Tibial artery (tissue), 4 donors: ENCODE measurements around the gene SIM2.

Experiments
- DNase-seq, 2 donors: peaks; one replicate each; pipeline ENCODE4 v3.0.0-alpha.2; 2019
- H3K27ac ChIP-seq, 2 donors: fragments of 200-600 bp; sonication (generic) in 1 of 2; 1 replicate in 1 of 2; 2 replicates in 1 of 2; pipeline ENCODE4 v1.5.1; 2018 to 2019; ENCODE audit warnings: mild to moderate bottlenecking in 1 of 2
- H3K27me3 ChIP-seq, 2 donors: fragments of 200-600 bp; sonication (generic) in 1 of 2; one replicate each; pipeline versions ENCODE4 v1.5.1 to v1.6.0; 2016 to 2019
- H3K36me3 ChIP-seq, 3 donors: fragments of 200-600 bp; sonication (generic) in 2 of 3; one replicate each; pipeline ENCODE4 v1.5.1; 2016 to 2019; ENCODE audit warnings: mild to moderate bottlenecking in 2 of 3
- H3K4me1 ChIP-seq, 4 donors: fragments of 200-600 bp; sonication (generic) in 2 of 4; 1 replicate in 3 of 4; 2 replicates in 1 of 4; pipeline ENCODE4 v1.5.1; 2016 to 2019
- H3K4me3 ChIP-seq, 2 donors: fragments of 200-600 bp; sonication (generic) in 1 of 2; 1 replicate in 1 of 2; 2 replicates in 1 of 2; pipeline ENCODE4 v1.5.1; 2018 to 2019; ENCODE audit warnings: mild to moderate bottlenecking in 2 of 2
- H3K9me3 ChIP-seq, 3 donors: fragments of 200-600 bp; sonication (generic) in 1 of 3; one replicate each; pipeline ENCODE4 v1.5.1; 2016 to 2019
- CTCF ChIP-seq, 2 experiments: fragments of 200-600 bp in 1 of 2; fragments of 450-650 bp in 1 of 2; IDR thresholded peaks; one replicate each; pipeline ENCODE4 v1.5.1; 2017 to 2019; ENCODE audit warnings: antibody characterized with exemption in 2 of 2, mild to moderate bottlenecking in 1 of 2, moderate library complexity in 1 of 2
- intact Hi-C: fragments of 100-400 bp; cut with DNase I; formaldehyde crosslinking; loops from one replicate; pipeline ENCODE4 v1.15.0; 2023; ENCODE audit warnings: low total_unique reads

SIM2 gene

DNA sequence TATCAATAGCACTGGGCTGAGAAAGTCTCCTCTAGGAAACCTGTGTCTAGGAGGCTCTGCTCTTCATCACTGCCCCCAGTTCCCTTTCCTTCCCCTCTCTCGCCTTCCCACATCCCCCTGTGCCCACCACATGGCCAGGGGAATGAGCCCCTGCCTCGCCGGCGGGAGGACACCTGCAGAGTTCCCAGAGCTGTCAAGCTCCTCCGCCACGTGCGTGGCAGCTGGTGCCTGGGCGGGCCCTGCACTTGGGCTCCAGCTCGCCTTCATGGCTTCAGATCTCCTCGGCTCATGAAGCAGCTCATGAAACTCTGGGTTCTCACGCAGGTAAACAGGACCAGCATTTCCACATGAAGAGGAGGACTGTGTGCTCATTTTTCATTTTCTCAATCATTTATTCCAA, 62.8 kb downstream of the SIM2 start:
- Histone ChIP-seq H3K4me3 (no peak overlapping the region), H3K9me3 (no peaks in the 10 kb centered on the region), H3K27ac (no peak overlapping the region), H3K27me3 (no peaks in the 10 kb centered on the region), H3K4me1 (no peaks in the 10 kb centered on the region), H3K36me3 (peaks cover 13 to 60% (median 14%) of the 10 kb centered on the region in 3 donors)
- DNase-seq = no peak
- intact Hi-C loops = no loop called here
- TF ChIP-seq CTCF (IDR thresholded peaks at IDR 0.05) = no peak

GRCh38 chr21:36762642-36763041, 63.7 kb downstream of the SIM2 start:
- H3K36me3 ChIP-seq = peaks cover 13 to 59% (median 14%) of the 10 kb centered on the region in 3 donors
- no peak overlapping the region for H3K4me3 ChIP-seq

DNA sequence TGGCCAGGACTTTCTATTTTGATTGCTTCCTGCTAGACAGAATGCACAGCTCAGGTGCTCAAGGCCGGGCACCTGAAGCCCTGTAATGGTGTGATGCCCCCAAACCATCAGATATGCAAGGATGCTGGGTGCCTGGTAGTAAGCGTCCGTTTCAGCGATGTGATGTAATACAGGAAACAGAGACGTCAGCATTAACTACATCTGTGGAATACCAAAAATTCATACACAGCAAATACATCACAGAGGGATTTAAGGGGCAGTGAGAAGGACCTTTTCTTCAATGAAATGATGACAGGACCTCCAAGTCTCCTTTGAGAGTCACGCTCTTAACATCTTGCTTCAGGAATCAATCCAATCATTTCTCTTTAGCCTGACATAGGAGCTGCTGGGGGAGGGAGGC, 64.4 kb downstream of the SIM2 start:
- no peaks in the 10 kb centered on the region for H3K4me1 ChIP-seq
- H3K27ac ChIP-seq = no peak overlapping the region
- no peak overlapping the region for H3K4me3 ChIP-seq
- TF ChIP-seq CTCF (IDR thresholded peaks at IDR 0.05) = no peak
- no peak for DNase-seq
- H3K36me3 ChIP-seq = peaks cover 13 to 53% (median 14%) of the 10 kb centered on the region in 3 donors
- intact Hi-C loops = no loop called here
- no peaks in the 10 kb centered on the region for H3K27me3 ChIP-seq
- no peaks in the 10 kb centered on the region for H3K9me3 ChIP-seq

More at GRCh38 chr21:36762642-36763041, 63.7 kb downstream of the SIM2 start:
- Histone ChIP-seq H3K27me3 (no peaks in the 10 kb centered on the region), H3K9me3 (no peaks in the 10 kb centered on the region), H3K27ac (no peak overlapping the region), H3K4me1 (no peaks in the 10 kb centered on the region)
- TF ChIP-seq CTCF (IDR thresholded peaks at IDR 0.05) = no peak
- no peak for DNase-seq
- intact Hi-C loops = no loop called here

GRCh38 chr21:36765229-36765628, 66.3 kb downstream of the SIM2 start:
- intact Hi-C loops = no loop called here
- H3K4me3 ChIP-seq = no peak overlapping the region

DNA sequence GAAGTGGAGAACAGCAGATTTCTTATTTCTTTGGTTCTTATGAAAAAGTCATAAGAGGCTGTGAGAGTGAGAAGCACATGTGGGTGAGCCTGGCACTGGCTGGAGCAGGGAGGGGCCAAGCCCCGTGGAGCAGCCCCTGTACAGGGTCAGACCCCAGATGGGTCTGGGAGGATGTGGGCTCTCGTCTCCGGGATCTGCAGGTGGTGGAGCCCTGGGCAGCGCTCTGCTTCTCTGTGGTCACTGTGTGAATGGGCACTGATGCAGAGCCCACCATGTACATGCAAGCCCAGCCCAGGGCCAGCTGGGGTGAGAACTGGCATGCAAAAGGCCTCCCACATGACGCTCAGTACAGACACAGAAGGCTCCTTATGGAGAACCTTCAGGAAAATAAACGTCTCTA, 67.6 kb downstream of the SIM2 start:
- intact Hi-C loops = no loop called here
- Histone ChIP-seq H3K9me3 (no peaks in the 10 kb centered on the region), H3K4me1 (peaks cover 0 to 4% (median 0%) of the 10 kb centered on the region in 4 donors), H3K27ac (no peak overlapping the region), H3K27me3 (no peaks in the 10 kb centered on the region), H3K4me3 (no peak overlapping the region), H3K36me3 (peaks cover 6 to 30% (median 7%) of the 10 kb centered on the region in 3 donors)
- no peak for DNase-seq
- no peak for TF ChIP-seq CTCF (IDR thresholded peaks at IDR 0.05)

More at GRCh38 chr21:36765229-36765628, 66.3 kb downstream of the SIM2 start:
- Histone ChIP-seq H3K36me3 (peaks cover 6 to 35% (median 7%) of the 10 kb centered on the region in 3 donors), H3K9me3 (no peaks in the 10 kb centered on the region), H3K27me3 (no peaks in the 10 kb centered on the region), H3K4me1 (peaks cover 0 to 4% (median 0%) of the 10 kb centered on the region in 4 donors), H3K27ac (no peak overlapping the region)
- DNase-seq = no peak
- TF ChIP-seq CTCF (IDR thresholded peaks at IDR 0.05) = no peak

DNA sequence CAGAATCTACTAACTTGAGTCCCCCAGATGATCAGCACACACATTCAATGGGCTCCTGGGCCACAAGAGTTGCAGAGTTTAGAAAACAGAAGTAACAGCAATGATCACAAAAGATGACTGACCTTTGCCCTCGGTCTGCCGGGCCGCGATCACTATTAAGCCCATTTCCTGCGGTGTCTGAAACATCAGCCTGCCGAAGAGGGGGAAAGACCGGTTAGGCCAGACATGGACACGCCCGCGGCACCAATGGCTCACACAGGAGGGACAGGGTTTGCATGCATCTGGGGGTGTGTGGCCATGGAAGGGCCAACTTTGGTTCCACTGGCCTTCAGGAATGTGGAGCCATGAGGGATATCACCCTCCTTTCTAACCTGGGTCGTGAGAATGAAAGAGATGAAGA, 68.2 kb downstream of the SIM2 start:
- no peak overlapping the region for H3K4me3 ChIP-seq
- no peaks in the 10 kb centered on the region for H3K27me3 ChIP-seq
- peaks cover under 1 to 24% (median 7%) of the 10 kb centered on the region in 3 donors for H3K36me3 ChIP-seq
- H3K4me1 ChIP-seq = peaks cover 0 to 4% (median 0%) of the 10 kb centered on the region in 4 donors
- TF ChIP-seq CTCF (IDR thresholded peaks at IDR 0.05) = no peak
- H3K9me3 ChIP-seq = no peaks in the 10 kb centered on the region
- H3K27ac ChIP-seq = no peak overlapping the region
- intact Hi-C loops = no loop called here
- DNase-seq = no peak
